ENCODE measurements around the gene CWC27. TPM values are rescaled to one million over a fixed set of nuclear protein-coding genes. Genes with fewer than 3 reads are reported as not detected.

Gene CWC27, protein sequence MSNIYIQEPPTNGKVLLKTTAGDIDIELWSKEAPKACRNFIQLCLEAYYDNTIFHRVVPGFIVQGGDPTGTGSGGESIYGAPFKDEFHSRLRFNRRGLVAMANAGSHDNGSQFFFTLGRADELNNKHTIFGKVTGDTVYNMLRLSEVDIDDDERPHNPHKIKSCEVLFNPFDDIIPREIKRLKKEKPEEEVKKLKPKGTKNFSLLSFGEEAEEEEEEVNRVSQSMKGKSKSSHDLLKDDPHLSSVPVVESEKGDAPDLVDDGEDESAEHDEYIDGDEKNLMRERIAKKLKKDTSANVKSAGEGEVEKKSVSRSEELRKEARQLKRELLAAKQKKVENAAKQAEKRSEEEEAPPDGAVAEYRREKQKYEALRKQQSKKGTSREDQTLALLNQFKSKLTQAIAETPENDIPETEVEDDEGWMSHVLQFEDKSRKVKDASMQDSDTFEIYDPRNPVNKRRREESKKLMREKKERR
- total RNA-seq (2014; rRNA removed) (12.6 and 14.7 TPM in 2 replicates), Bru-seq, nascent RNA (percentile 67 among the genes with signal in this experiment), BruChase-seq, experiment 1, labeled RNA remaining after a 6-hour chase (percentile 54 among the genes with signal in this experiment), BruChase-seq, experiment 2, labeled RNA remaining after a 2-hour chase (percentile 55 among the genes with signal in this experiment)
- long read RNA-seq, transcript CWC27-201 (14 exons, 2,078 nt): major isoform, 19 of 33 reads
- long read RNA-seq, partial matches to known transcripts: 3 of 33 reads
- long read RNA-seq, other reads (novel, unspliced or antisense): 10 of 33 reads

DNA sequence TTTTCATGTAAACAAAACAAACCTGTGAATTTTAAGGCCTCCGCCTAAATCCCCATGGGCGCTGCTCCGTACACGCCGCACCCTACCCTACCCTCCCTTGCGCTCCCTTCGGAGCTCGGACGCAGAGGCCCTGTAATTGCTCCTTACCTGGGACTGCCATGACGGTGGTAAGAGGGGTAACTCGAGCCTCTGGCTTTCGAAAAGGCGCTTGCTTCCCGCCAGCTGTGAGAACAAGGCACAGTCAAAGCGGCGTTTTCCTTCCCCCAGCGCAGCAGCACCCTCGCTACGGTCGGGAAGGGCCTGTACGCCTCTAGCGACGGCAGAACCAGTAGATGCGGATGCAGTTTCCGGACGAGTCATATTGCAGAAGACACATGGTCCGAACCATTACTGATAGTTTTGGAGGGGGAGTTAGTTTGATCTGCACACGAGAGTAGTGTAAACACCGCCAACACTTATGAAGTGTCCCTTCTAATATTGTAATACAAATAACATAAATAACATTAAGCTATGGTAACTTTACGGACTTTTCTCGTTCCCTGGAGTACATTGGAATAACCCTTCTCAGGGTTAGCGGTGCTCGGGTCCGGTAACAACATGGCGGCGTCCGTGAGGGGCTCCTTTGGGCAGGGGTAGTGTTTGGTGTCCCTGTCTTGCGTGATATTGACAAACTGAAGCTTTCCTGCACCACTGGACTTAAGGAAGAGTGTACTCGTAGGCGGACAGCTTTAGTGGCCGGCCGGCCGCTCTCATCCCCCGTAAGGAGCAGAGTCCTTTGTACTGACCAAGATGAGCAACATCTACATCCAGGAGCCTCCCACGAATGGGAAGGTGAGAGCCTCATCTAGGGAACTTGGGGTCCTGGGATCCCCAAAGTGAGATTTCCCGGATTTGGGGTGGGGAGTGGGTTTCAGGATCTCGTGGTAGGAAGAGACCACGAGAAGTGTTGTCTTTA, at the start of gene CWC27, which contains the start of gene SREK1IP1:
Gene CWC27 (plus strand): TSS at position 573 of the 955 bp plus-strand sequence. CDS start 217 bp downstream, at position 790.
Gene SREK1IP1 (minus strand): TSS at position 334 of the 955 bp plus-strand sequence. CDS start 174 bp downstream, at position 160.
- Histone ChIP-seq H3F3A (ENCODE audit: low read length, unreplicated experiment) (peaks cover 3% of the 10 kb centered on the region), H3K4me1 (ENCODE audit: insufficient read depth, low read length) (peaks cover 45% of the 10 kb centered on the region), H3K4me3 (ENCODE audit: low read length) (peak within 1 kb of the TSS; percentile 96), H3K9ac (ENCODE audit: low read length) (peak within 1 kb of the TSS; percentile 97), H4K20me1 (ENCODE audit: low read length) (0 out of 2 replicates have a peak, but pooled peaks cover 5% of the 10 kb centered on the region), H3K36me3 (ENCODE audit: low read depth, low read length) (0 out of 2 replicates have a peak, but pooled peaks cover 3% of the 10 kb centered on the region), H3K27me3 (ENCODE audit: low read length) (no peaks in the 10 kb centered on the region), H3K4me2 (ENCODE audit: low read length) (peak within 1 kb of the TSS; percentile 94), H3K27ac (ENCODE audit: low read length) (peak within 1 kb of the TSS; percentile 79), H2AFZ (ENCODE audit: low read length) (peak within 1 kb of the TSS; percentile 97), H3K79me2 (ENCODE audit: low read length) (peaks cover 84% of the 10 kb centered on the region), H3K9me2 (replicated peaks; ENCODE audit: low read length) (no peaks in the 10 kb centered on the region), H3K9me3 (ENCODE audit: low read length) (no peaks in the 10 kb centered on the region)
- TSS peak; percentile 58 for BruUV-seq (replicated peaks)
- intact Hi-C loops (cut with micrococcal nuclease): no loop called here
- CTCF ChIA-PET: no interaction called here
- TF ChIP-seq EZH2phosphoT487 (IDR thresholded peaks at IDR 0.05; ENCODE audit: borderline replicate concordance, low read length) (no peak), EZH2 (IDR thresholded peaks at IDR 0.05; ENCODE audit: low read length, unreplicated experiment) (no peak)
- TF ChIP-seq, protein P1, sequence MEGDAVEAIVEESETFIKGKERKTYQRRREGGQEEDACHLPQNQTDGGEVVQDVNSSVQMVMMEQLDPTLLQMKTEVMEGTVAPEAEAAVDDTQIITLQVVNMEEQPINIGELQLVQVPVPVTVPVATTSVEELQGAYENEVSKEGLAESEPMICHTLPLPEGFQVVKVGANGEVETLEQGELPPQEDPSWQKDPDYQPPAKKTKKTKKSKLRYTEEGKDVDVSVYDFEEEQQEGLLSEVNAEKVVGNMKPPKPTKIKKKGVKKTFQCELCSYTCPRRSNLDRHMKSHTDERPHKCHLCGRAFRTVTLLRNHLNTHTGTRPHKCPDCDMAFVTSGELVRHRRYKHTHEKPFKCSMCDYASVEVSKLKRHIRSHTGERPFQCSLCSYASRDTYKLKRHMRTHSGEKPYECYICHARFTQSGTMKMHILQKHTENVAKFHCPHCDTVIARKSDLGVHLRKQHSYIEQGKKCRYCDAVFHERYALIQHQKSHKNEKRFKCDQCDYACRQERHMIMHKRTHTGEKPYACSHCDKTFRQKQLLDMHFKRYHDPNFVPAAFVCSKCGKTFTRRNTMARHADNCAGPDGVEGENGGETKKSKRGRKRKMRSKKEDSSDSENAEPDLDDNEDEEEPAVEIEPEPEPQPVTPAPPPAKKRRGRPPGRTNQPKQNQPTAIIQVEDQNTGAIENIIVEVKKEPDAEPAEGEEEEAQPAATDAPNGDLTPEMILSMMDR (conservative IDR thresholded peaks at IDR 0.05; ENCODE audit: low read depth, low read length): no peak
- POLR2A ChIA-PET (ENCODE audit: unreplicated experiment): no interaction called here
- peak; percentile 81 for ATAC-seq
- peak; percentile 80 for DNase-seq

DNA sequence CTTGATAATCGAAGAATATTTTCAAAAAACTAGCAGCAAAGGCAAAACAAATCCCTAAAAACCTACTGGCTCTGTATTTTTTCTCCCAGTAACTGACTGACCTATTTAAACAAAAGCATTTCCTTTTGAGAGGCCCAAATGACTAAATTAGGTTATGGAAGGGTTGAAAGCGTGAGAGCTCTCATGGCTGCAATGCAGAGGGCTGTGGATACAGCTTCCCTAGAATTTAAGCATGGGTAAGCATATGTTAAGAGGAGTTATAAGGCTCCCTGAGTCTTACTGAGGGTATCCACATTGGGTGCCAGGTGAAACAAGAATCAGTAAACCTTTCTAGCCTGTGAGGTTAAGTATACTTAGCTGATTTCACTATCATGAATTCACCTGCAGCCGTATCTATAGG, 46.1 kb upstream of the CWC27 start:
- Histone ChIP-seq H3K36me3 (ENCODE audit: low read depth, low read length) (no peaks in the 10 kb centered on the region), H3K27ac (ENCODE audit: low read length) (no peak overlapping the region), H3K4me1 (ENCODE audit: insufficient read depth, low read length) (no peaks in the 10 kb centered on the region), H3F3A (ENCODE audit: low read length, unreplicated experiment) (no peaks in the 10 kb centered on the region), H3K27me3 (ENCODE audit: low read length) (no peaks in the 10 kb centered on the region), H2AFZ (ENCODE audit: low read length) (no peak overlapping the region), H4K20me1 (ENCODE audit: low read length) (no peaks in the 10 kb centered on the region), H3K4me3 (ENCODE audit: low read length) (no peak overlapping the region), H3K4me2 (ENCODE audit: low read length) (no peak overlapping the region), H3K9ac (ENCODE audit: low read length) (no peak overlapping the region), H3K9me3 (ENCODE audit: low read length) (no peaks in the 10 kb centered on the region), H3K9me2 (replicated peaks; ENCODE audit: low read length) (no peaks in the 10 kb centered on the region), H3K79me2 (ENCODE audit: low read length) (no peaks in the 10 kb centered on the region)
- no TSS peak for BruUV-seq (replicated peaks)
- DNase-seq (no peak), ATAC-seq (no peak)
- TF ChIP-seq, protein P1 (conservative IDR thresholded peaks at IDR 0.05; ENCODE audit: low read depth, low read length): no peak
- ChIA-PET CTCF (no interaction called here), POLR2A (ENCODE audit: unreplicated experiment) (no interaction called here)
- intact Hi-C loops (cut with micrococcal nuclease): no loop called here

Measured in PC-3 (cell line).